GM12878 (cell line): ENCODE measurements around the gene ANKRD13B. TPM values are rescaled to one million over a fixed set of nuclear protein-coding genes. Genes with fewer than 3 reads are reported as not detected.

Experiments used
- CUX1 ChIP-seq: IDR thresholded peaks from 2 replicates; pipeline ENCODE4 v1.6.1; 2012; ENCODE audit warnings: improper control_type of control experiment, low read depth, low read length; ENCODE audit not compliant: insufficient replicate concordance
- EGR1 ChIP-seq, 2 experiments: IDR thresholded peaks; 1 replicate in 1 of 2; 2 replicates in 1 of 2; pipeline ENCODE4 v1.6.1; 2011 to 2012; ENCODE audit warnings: low read depth in 2 of 2, low read length in 2 of 2, borderline replicate concordance in 1 of 2, mild to moderate bottlenecking in 1 of 2, moderate library complexity in 1 of 2
- ETV6 ChIP-seq, 2 experiments: fragments of 450-650 bp in 1 of 2; IDR thresholded peaks in 1 of 2; conservative IDR thresholded peaks in 1 of 2; 2 replicates each; pipeline ENCODE4 v1.6.1; 2014; ENCODE audit warnings: antibody characterized with exemption in 1 of 2, borderline replicate concordance in 1 of 2, low read depth in 1 of 2, mild to moderate bottlenecking in 1 of 2, moderate library complexity in 1 of 2
- SIN3A ChIP-seq: IDR thresholded peaks from 2 replicates; pipeline ENCODE4 v1.6.1; 2012; ENCODE audit warnings: low read depth, low read length, improper control_type of control experiment
- SREBF2 ChIP-seq: IDR thresholded peaks from 2 replicates; pipeline ENCODE4 v1.6.1; 2012; ENCODE audit warnings: mild to moderate bottlenecking, low read length
- ZBTB40 ChIP-seq: fragments of 450-650 bp; IDR thresholded peaks from 2 replicates; pipeline ENCODE4 v1.6.1; 2016; ENCODE audit warnings: mild to moderate bottlenecking, moderate library complexity, borderline replicate concordance
- polyA plus RNA-seq, 11 experiments: library from polyadenylated mRNA; depleted of rRNA in 4 of 11; unstranded in 6 of 11; stranded (reverse) in 5 of 11; fragments of >200 nt; fragmentation: Nextera tagmentation in 4 of 11; fragmentation: Illumina TruSeq in 1 of 11; extraction: Ambion mirVana in 4 of 11; extraction: Trizol in 1 of 11; gene quantifications; 1 replicate in 1 of 11; 2 replicates in 10 of 11; pipeline versions ENCODE4 v1.2.1 to v1.2.3, GENCODE V29; 2011 to 2016; ENCODE audit warnings: inconsistent platforms in 2 of 11, missing spikeins in 2 of 11, low read depth in 1 of 11
- total RNA-seq, 4 experiments: library from RNA; depleted of rRNA in 3 of 4; stranded (reverse); fragments of >200 nt in 3 of 4; fragmentation: Illumina TruSeq in 1 of 4; extraction: Trizol in 1 of 4; gene quantifications; 2 replicates each; pipeline versions ENCODE4 v1.2.1 to v1.2.3, GENCODE V29; 2013 to 2021
- TF ChIP-seq, protein P1 (sequence below): fragments of 450-650 bp; conservative IDR thresholded peaks from 2 replicates; pipeline ENCODE4 v1.6.1; 2017; ENCODE audit warnings: mild to moderate bottlenecking, moderate library complexity

Gene ANKRD13B
- total and polyA plus RNA-seq, 10 of the 15 experiments (the other 5 are each of a cell fraction or from before 2014, with no cell fraction given): 0.18 to 15.0 (median 2.8) TPM

- TF ChIP-seq ZBTB40 (no peak), ETV6 (conservative IDR thresholded peaks at IDR 0.05 in 1 of 2, IDR thresholded peaks at IDR 0.05 in 1 of 2; ENCODE audit: borderline replicate concordance in 1 of 2, low read depth in 1 of 2) (no peak), CUX1 (no peak), SIN3A (no peak), EGR1 (IDR thresholded peaks at IDR 0.05; ENCODE audit: borderline replicate concordance in 1 of 2, low read depth in 2 of 2, low read length in 2 of 2) (no peak), SREBF2 (no peak)
- TF ChIP-seq, protein P1, sequence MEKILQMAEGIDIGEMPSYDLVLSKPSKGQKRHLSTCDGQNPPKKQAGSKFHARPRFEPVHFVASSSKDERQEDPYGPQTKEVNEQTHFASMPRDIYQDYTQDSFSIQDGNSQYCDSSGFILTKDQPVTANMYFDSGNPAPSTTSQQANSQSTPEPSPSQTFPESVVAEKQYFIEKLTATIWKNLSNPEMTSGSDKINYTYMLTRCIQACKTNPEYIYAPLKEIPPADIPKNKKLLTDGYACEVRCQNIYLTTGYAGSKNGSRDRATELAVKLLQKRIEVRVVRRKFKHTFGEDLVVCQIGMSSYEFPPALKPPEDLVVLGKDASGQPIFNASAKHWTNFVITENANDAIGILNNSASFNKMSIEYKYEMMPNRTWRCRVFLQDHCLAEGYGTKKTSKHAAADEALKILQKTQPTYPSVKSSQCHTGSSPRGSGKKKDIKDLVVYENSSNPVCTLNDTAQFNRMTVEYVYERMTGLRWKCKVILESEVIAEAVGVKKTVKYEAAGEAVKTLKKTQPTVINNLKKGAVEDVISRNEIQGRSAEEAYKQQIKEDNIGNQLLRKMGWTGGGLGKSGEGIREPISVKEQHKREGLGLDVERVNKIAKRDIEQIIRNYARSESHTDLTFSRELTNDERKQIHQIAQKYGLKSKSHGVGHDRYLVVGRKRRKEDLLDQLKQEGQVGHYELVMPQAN: no peak
- TF ChIP-seq, all 136 proteins: peak for 0
Measured at GRCh38 chr17:29607557-29608195, 14.7 kb downstream of the ANKRD13B start (continued).
